ENCODE data around the gene HMGCS2. TPM values are rescaled to one million over a fixed set of nuclear protein-coding genes. Genes with fewer than 3 reads are reported as not detected.
"Not testable (repeated sequence)": the region's sequence is repeated elsewhere in the genome, so short reads cannot be mapped to it uniquely, and the experiment has no call there.

Gene HMGCS2
- total RNA-seq, 4 donors from 2014 or later: not detected

DNA sequence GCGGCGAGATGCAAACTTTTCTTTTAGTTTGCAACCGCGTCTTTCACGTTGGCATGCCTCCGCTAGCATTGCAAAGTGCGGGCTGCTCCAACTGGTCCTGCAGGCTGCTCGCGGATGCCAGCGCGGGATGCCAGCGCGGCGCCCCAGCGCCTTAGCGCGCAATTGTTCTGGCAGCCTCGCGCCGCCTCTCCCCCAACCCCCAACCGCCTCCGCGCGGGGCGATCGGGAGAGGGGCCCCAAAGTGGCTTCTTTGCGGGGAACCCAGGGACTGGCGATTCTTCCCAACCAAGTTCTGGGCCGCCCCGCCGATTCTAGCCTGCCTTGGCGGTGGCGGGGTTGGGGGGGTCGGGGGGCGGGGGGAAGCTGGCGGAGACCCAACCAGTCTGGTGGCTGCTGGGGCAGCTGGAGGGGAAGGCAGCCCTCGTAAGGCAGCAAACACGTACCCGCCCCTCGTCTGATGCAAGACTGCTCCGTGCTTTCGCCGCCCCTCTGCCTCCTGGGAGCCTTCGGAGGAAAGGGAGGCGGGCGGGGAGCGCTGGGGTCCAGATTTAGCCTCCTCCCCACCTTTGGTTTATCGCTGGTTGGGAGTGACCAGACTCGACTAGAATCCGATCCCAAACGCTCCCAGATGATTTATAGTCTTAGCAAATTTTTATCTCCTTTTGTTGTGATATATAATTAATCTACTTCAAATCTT is 56.2 kb downstream of the HMGCS2 start:
- Histone ChIP-seq H3K27me3 (no peaks in the 10 kb centered on the region), H3K27ac (peak overlapping the region; percentile 67 to 88 (median 78)), H3K4me3 (peak overlapping the region; percentile 49 to 73 (median 64)), H3K9me3 (no peaks in the 10 kb centered on the region), H3K4me1 (peaks cover 0 to 37% (median 13%) of the 10 kb centered on the region in 4 donors), H3K36me3 (no peaks in the 10 kb centered on the region)
- TF ChIP-seq EP300 (IDR thresholded peaks at IDR 0.05): peak in 1 of 2 donors; percentile 58
- TF ChIP-seq, protein P1, sequence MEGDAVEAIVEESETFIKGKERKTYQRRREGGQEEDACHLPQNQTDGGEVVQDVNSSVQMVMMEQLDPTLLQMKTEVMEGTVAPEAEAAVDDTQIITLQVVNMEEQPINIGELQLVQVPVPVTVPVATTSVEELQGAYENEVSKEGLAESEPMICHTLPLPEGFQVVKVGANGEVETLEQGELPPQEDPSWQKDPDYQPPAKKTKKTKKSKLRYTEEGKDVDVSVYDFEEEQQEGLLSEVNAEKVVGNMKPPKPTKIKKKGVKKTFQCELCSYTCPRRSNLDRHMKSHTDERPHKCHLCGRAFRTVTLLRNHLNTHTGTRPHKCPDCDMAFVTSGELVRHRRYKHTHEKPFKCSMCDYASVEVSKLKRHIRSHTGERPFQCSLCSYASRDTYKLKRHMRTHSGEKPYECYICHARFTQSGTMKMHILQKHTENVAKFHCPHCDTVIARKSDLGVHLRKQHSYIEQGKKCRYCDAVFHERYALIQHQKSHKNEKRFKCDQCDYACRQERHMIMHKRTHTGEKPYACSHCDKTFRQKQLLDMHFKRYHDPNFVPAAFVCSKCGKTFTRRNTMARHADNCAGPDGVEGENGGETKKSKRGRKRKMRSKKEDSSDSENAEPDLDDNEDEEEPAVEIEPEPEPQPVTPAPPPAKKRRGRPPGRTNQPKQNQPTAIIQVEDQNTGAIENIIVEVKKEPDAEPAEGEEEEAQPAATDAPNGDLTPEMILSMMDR (IDR thresholded peaks at IDR 0.05): no peak
- peak in 1 of 2 donors; percentile 31 for TF ChIP-seq POLR2A (IDR thresholded peaks at IDR 0.05)
- WGBS, 2 donors: 1 to 2% methylated on average over 24 to 44 of the region's 51 CpGs
- DNase-seq (ENCODE audit: low spot score in 2 of 2): peak; percentile 70 to 75

DNA sequence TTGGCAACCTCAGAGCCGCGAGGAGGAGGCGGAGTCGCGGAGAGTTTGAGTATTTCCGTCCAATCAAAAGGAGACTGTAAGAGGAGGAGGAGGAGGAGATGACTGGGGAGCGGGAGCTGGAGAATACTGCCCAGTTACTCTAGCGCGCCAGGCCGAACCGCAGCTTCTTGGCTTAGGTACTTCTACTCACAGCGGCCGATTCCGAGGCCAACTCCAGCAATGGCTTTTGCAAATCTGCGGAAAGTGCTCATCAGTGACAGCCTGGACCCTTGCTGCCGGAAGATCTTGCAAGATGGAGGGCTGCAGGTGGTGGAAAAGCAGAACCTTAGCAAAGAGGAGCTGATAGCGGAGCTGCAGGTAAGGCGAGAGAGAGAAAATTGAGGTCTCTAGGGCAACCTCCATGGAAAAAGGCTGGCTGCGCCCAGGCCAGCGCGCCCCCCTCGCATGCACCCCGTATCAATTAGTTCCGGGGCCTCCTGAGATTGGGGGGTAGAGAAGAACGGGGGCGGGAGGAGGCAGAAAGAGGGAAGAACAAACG is 56.8 kb downstream of the HMGCS2 start, which contains the start of gene PHGDH:
Gene PHGDH (plus strand): TSS at position 131 of the 538 bp plus-strand sequence. CDS start 89 bp downstream, at position 220.
- DNase-seq (ENCODE audit: low spot score in 2 of 2): peak; percentile 50 to 57
- Histone ChIP-seq H3K9me3 (no peaks in the 10 kb centered on the region), H3K4me1 (peaks cover 0 to 37% (median 13%) of the 10 kb centered on the region in 4 donors), H3K36me3 (no peaks in the 10 kb centered on the region), H3K27me3 (no peaks in the 10 kb centered on the region), H3K4me3 (peak within 1 kb of the TSS; percentile 49 to 73 (median 64)), H3K27ac (peak within 1 kb of the TSS; percentile 67 to 88 (median 78))
- 1% methylated on average over 27 of the region's 27 CpGs for WGBS, 2 donors
- TF ChIP-seq, protein P1 (IDR thresholded peaks at IDR 0.05): no peak
- TF ChIP-seq POLR2A (IDR thresholded peaks at IDR 0.05) (peak in 1 of 2 donors; percentile 52), EP300 (IDR thresholded peaks at IDR 0.05) (peak in 1 of 2 donors; percentile 51)

DNA sequence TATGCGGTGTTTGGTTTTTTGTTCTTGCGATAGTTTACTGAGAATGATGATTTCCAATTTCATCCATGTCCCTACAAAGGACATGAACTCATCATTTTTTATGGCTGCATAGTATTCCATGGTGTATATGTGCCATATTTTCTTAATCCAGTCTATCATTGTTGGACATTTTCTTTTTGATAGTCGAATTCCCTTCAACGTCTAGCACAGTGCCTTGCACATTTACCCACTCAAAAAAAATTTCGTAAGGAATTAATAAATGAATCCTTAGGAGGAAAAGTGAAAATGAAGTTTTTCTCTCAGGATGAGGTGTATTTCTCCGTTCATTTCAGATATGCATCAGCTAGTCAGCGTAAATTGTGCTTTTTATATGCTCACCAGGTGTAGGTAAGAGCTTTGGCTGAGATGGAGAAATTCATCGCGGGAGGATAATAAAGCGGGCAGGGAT is 57.3 kb downstream of the HMGCS2 start:
- H3K9me3 ChIP-seq; DNase-seq (ENCODE audit: low spot score in 2 of 2); H3K27me3 ChIP-seq; H3K36me3 ChIP-seq: not testable (repeated sequence)
- 21 to 27% methylated on average over 9 to 10 of the region's 10 CpGs for WGBS, 2 donors
- H3K27ac ChIP-seq: peak overlapping the region in 1 of 4 donors; percentile 88
- H3K4me3 ChIP-seq: peak overlapping the region; percentile 49 to 73 (median 64)
- H3K4me1 ChIP-seq: peaks cover 0 to 37% (median 13%) of the 10 kb centered on the region in 4 donors

DNA sequence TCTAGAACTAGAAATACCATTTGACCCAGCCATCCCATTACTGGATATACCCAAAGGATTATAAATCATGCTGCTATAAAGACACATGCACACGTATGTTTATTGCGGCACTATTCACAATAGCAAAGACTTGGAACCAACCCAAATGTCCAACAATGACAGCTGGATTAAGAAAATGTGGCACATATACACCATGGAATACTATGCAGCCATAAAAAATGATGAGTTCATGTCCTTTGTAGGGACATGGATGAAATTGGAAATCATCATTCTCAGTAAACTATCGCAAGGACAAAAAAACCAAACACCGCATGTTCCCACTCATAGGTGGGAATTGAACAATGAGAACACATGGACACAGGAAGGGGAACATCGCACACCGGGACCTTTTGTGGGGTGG is 62.1 kb downstream of the HMGCS2 start:
- WGBS, 2 donors: 94 to 96% methylated on average over 6 of the region's 6 CpGs
- H3K36me3 ChIP-seq, H3K4me3 ChIP-seq: not testable (repeated sequence)

DNA sequence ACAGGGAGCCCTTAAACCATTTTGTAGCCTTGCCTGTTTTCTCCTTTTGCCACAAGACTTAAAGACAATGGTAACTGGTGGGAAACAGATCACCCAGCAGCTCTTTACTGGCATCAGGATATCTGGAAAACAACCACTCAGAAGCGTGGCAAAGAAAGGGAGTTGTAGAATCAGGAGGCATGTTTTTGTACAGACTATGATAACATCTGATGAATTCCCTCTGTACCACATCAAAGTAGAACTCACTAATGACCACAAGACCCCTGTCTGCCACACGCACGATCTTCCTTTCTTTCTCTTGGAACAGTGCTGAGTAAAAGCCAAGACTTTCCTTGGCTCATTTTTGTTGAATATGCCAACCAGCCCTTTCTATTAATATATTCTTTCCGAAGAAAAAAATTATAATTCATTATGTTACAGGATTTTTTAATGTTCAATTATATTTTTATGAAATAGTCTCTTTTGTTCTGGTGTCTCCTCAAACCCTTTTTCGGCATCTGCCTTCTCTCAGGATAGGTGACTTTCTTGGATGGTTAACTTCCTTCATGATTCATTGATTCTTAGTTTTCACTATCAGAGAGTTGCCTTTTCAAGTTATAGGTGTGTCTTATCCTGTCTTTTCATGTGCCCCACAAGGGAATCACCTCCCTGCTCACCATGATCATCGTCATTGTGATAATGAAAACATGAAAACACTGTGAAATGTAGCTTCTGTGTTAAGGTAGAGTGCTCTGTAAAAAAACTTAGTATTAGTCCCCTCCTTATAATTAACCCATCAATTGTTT is 64.8 kb downstream of the HMGCS2 start:
- 80 to 82% methylated on average over 6 of the region's 6 CpGs for WGBS, 2 donors
- Histone ChIP-seq H3K27ac (no peak overlapping the region), H3K9me3 (peaks cover 0 to 20% (median 0%) of the 10 kb centered on the region in 4 donors), H3K36me3 (no peaks in the 10 kb centered on the region), H3K27me3 (no peaks in the 10 kb centered on the region), H3K4me3 (no peak overlapping the region), H3K4me1 (no peaks in the 10 kb centered on the region)
- no peak for DNase-seq (ENCODE audit: low spot score in 2 of 2)
- TF ChIP-seq POLR2A (IDR thresholded peaks at IDR 0.05): no peak
- TF ChIP-seq EP300 (IDR thresholded peaks at IDR 0.05): no peak
- TF ChIP-seq, protein P1 (IDR thresholded peaks at IDR 0.05): no peak

More for the DNA sequence above, 62.1 kb downstream of the HMGCS2 start:
- DNase-seq (ENCODE audit: low spot score in 2 of 2); H3K27ac ChIP-seq; H3K9me3 ChIP-seq; H3K4me1 ChIP-seq; H3K27me3 ChIP-seq: not testable (repeated sequence)

Measured in tibial nerve (tissue), 4 donors.